Activated naive CD4-positive, alpha-beta T cell treated with anti-CD3 and anti-CD28 coated beads, Interleukin-2, amount 50 U/mL, for 24 hours (primary cell): ENCODE data around the gene SCN8A.
"Not testable (repeated sequence)": the region's sequence is repeated elsewhere in the genome, so short reads cannot be mapped to it uniquely, and the experiment has no call there.

Experiments
- H3K27ac Mint-ChIP-seq: one replicate; pipeline ENCODE4 v1.8.0; 2021; ENCODE audit warnings: mild to moderate bottlenecking, mixed read lengths
- H3K27me3 Mint-ChIP-seq: one replicate; pipeline ENCODE4 v1.8.0; 2021; ENCODE audit warnings: mixed read lengths
- H3K36me3 Mint-ChIP-seq: one replicate; pipeline ENCODE4 v1.8.0; 2021; ENCODE audit warnings: mixed read lengths
- H3K4me1 Mint-ChIP-seq: one replicate; pipeline ENCODE4 v1.8.0; 2021; ENCODE audit warnings: mixed read lengths
- H3K4me3 Mint-ChIP-seq: one replicate; pipeline ENCODE4 v1.8.0; 2021; ENCODE audit warnings: mild to moderate bottlenecking, mixed read lengths
- H3K9me3 Mint-ChIP-seq: one replicate; pipeline ENCODE4 v1.8.0; 2021; ENCODE audit warnings: mixed read lengths

Gene SCN8A

DNA sequence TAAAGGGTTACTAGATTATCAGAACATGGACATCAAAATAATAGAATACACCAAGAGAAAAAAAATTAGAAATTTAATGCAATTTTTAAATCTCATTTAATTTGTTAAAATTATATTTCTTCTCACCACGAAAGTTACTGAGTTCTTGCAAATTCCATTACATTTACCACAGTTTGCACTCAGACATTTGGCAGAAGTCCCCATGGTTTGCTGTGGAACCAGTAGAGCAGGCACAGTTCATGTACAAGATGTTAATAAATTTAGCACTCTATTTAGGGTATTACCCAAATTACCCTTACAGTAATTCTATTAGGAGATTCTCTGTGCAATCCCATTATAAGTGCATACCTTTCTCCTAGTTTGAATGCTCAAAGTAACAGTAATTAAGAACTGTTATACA, 9.7 kb downstream of the SCN8A start:
- Mint-ChIP-seq H3K27me3 (peaks cover 20% of the 10 kb centered on the region), H3K36me3 (no peaks in the 10 kb centered on the region), H3K27ac (no peak overlapping the region), H3K9me3 (no peaks in the 10 kb centered on the region), H3K4me3 (no peak overlapping the region), H3K4me1 (no peaks in the 10 kb centered on the region)

GRCh38 chr12:51601241-51601640, 10.2 kb downstream of the SCN8A start:
- Mint-ChIP-seq H3K4me3 (no peak overlapping the region), H3K9me3 (no peaks in the 10 kb centered on the region), H3K4me1 (no peaks in the 10 kb centered on the region), H3K27ac (no peak overlapping the region), H3K27me3 (peaks cover 18% of the 10 kb centered on the region), H3K36me3 (no peaks in the 10 kb centered on the region)

DNA sequence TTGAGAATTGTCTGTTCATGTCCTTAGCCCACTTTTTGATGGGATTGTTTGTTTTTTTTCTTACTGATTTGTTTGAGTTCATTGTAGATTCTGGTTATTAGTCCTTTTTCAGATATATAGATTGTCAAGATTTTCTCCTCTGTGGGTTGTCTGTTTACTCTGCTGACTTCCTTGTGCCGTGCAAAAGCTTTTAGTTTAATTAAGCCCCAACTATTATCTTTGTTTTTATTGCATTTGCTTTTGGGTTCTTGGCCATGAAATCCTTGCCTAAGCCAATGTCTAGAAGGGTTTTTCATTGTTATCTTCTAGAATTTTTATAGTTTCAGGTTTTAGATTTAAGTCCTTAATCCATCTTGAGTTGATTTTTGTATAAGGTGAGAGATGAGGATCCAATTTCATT, 14.9 kb downstream of the SCN8A start:
- H3K36me3 Mint-ChIP-seq, H3K9me3 Mint-ChIP-seq, H3K4me3 Mint-ChIP-seq, H3K27ac Mint-ChIP-seq, H3K27me3 Mint-ChIP-seq: not testable (repeated sequence)
- peaks cover 13% of the 10 kb centered on the region for H3K4me1 Mint-ChIP-seq

DNA sequence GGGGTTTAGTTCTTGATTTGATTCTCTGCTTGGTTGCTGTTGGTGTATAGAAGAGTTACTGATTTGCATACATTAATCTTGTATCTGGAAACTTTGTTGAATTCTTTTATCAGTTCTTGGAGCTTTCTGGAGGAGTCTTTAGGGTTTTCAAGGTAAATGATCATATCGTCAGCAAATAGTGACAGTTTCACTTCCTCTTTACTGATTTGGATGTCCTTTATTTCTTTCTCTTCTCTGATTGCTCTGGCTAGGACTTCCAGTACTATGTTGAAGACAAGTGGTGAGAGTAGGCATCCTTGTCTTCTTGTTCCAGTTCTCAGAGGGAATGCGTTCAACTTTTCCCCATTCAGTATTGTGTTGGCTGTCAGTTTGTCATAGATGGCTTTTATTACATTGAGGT, 16.2 kb downstream of the SCN8A start:
- H3K4me3 Mint-ChIP-seq, H3K27me3 Mint-ChIP-seq, H3K36me3 Mint-ChIP-seq, H3K27ac Mint-ChIP-seq, H3K9me3 Mint-ChIP-seq: not testable (repeated sequence)
- peaks cover 13% of the 10 kb centered on the region for H3K4me1 Mint-ChIP-seq

GRCh38 chr12:51620448-51620847, 29.4 kb downstream of the SCN8A start:
- no peak overlapping the region for H3K27ac Mint-ChIP-seq
- peaks cover 11% of the 10 kb centered on the region for H3K9me3 Mint-ChIP-seq

DNA sequence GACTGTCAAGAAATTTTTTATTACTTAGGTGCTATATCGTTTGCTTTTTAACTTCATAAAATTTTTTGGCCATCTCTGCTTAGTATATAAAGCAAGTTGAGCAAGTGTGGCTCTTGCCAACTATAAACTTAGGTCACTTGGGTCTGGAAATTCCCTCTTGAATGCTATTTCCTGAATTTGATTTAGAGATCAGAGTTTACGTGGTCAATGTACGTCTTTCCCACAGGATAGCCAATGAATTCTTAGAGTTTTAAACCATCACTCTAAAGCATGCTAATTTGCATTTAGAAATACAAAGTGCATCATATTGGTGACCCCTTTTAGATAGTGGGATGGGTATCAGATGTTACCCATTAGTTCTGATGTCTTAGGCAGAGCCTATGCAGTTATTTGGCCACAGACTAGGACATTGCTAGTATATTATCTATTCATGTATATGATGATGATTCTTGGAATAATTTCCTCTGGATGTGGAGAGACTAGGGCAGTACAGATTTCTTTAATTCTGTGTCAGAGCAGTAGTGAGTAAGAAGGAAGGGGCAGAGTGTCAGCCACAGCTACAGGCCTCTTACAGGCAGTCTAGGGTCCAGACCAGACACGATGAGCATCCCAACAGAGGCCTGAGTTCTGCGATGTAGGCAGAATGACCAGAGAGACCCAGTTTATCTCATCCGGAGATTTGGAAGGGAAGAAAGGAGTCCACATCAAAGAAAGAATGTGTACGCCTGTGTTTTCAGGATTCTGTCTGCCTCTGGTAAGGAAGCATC, 30.3 kb downstream of the SCN8A start:
- H3K27me3 Mint-ChIP-seq, result peaks cover 9% of the 10 kb centered on the region
- H3K27ac Mint-ChIP-seq, result no peak overlapping the region
- no peak overlapping the region for H3K4me3 Mint-ChIP-seq

More at GRCh38 chr12:51620448-51620847, 29.4 kb downstream of the SCN8A start:
- Mint-ChIP-seq H3K4me3 (no peak overlapping the region), H3K4me1 (no peaks in the 10 kb centered on the region), H3K36me3 (peaks cover 8% of the 10 kb centered on the region), H3K27me3 (peaks cover 7% of the 10 kb centered on the region)

GRCh38 chr12:51622564-51622963, 31.5 kb downstream of the SCN8A start:
- peaks cover 5% of the 10 kb centered on the region for H3K27me3 Mint-ChIP-seq
- H3K36me3 Mint-ChIP-seq, result peaks cover 1% of the 10 kb centered on the region
- H3K4me3 Mint-ChIP-seq, result no peak overlapping the region
- H3K27ac Mint-ChIP-seq, result no peak overlapping the region
- peaks cover 5% of the 10 kb centered on the region for H3K9me3 Mint-ChIP-seq
- no peaks in the 10 kb centered on the region for H3K4me1 Mint-ChIP-seq

More for the DNA sequence above, 30.3 kb downstream of the SCN8A start:
- Mint-ChIP-seq H3K36me3 (peaks cover 8% of the 10 kb centered on the region), H3K9me3 (peaks cover 11% of the 10 kb centered on the region), H3K4me1 (no peaks in the 10 kb centered on the region)

DNA sequence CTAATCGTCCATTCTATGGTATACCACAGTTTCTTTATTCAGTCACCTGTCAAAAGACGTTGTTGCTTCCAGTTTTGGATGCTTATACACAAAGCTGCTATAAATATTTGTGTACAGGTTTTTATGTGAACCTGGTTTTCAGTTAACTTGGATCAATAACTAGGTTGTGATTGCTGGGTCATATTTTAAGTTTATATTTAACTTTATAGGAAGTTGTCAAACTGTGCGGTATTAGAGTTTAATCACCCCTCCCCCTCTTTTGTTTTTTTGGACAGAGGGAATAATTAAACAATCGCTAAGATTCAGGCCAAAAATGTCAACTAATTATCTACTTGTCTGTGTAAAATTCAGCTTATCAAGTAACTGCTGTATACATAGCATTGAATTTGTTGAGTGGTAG, 34.3 kb downstream of the SCN8A start:
- no peak overlapping the region for H3K4me3 Mint-ChIP-seq
- H3K36me3 Mint-ChIP-seq, result no peaks in the 10 kb centered on the region
- no peaks in the 10 kb centered on the region for H3K9me3 Mint-ChIP-seq
- peaks cover 2% of the 10 kb centered on the region for H3K27me3 Mint-ChIP-seq
- H3K4me1 Mint-ChIP-seq, result no peaks in the 10 kb centered on the region
- no peak overlapping the region for H3K27ac Mint-ChIP-seq

- H3K36me3 Mint-ChIP-seq, result no peaks in the 10 kb centered on the region
Measured at GRCh38 chr12:51626115-51626514, 35.1 kb downstream of the SCN8A start.

GRCh38 chr12:51626629-51627028, 35.6 kb downstream of the SCN8A start:
- Mint-ChIP-seq H3K36me3 (no peaks in the 10 kb centered on the region), H3K4me1 (no peaks in the 10 kb centered on the region)

More at GRCh38 chr12:51626115-51626514, 35.1 kb downstream of the SCN8A start:
- Mint-ChIP-seq H3K4me1 (no peaks in the 10 kb centered on the region), H3K9me3 (no peaks in the 10 kb centered on the region), H3K4me3 (no peak overlapping the region), H3K27me3 (peaks cover 5% of the 10 kb centered on the region), H3K27ac (no peak overlapping the region)

GRCh38 chr12:51630256-51630880, 39.3 kb downstream of the SCN8A start:
- Mint-ChIP-seq H3K36me3 (no peaks in the 10 kb centered on the region), H3K4me3 (no peak overlapping the region), H3K27me3 (peaks cover 5% of the 10 kb centered on the region), H3K9me3 (no peaks in the 10 kb centered on the region), H3K4me1 (no peaks in the 10 kb centered on the region), H3K27ac (no peak overlapping the region)

More at GRCh38 chr12:51626629-51627028, 35.6 kb downstream of the SCN8A start:
- Mint-ChIP-seq H3K27ac (no peak overlapping the region), H3K4me3 (no peak overlapping the region), H3K9me3 (no peaks in the 10 kb centered on the region), H3K27me3 (peaks cover 5% of the 10 kb centered on the region)

DNA sequence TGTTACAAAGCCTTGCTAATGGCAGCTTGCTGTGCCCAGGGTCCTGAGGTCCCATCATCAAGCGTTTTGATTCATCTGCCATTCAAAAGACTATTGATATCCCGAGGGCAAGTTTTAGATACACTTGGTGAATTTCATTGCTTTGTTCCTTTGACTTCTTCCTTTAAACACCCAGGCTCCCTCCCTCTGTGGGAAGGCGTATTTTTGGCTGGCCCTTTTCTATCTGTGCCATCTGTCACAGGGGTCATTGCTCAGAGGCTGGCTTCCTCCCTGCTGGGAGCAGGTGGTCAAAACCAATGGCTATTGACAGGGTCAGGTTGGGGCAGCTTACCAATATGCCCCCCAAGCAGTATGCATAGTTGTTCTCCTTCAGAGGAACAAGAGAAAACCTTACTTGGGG, 40.0 kb downstream of the SCN8A start:
- peaks cover 3% of the 10 kb centered on the region for H3K27me3 Mint-ChIP-seq
- no peaks in the 10 kb centered on the region for H3K4me1 Mint-ChIP-seq
- H3K4me3 Mint-ChIP-seq, result no peak overlapping the region
- H3K9me3 Mint-ChIP-seq, result no peaks in the 10 kb centered on the region
- no peak overlapping the region for H3K27ac Mint-ChIP-seq
- H3K36me3 Mint-ChIP-seq, result no peaks in the 10 kb centered on the region

- H3K36me3 Mint-ChIP-seq, result no peaks in the 10 kb centered on the region
- H3K4me1 Mint-ChIP-seq, result no peaks in the 10 kb centered on the region
- H3K4me3 Mint-ChIP-seq, result no peak overlapping the region
- no peak overlapping the region for H3K27ac Mint-ChIP-seq
- no peaks in the 10 kb centered on the region for H3K9me3 Mint-ChIP-seq
- peaks cover 3% of the 10 kb centered on the region for H3K27me3 Mint-ChIP-seq
Measured at GRCh38 chr12:51631591-51631990, 40.6 kb downstream of the SCN8A start.

DNA sequence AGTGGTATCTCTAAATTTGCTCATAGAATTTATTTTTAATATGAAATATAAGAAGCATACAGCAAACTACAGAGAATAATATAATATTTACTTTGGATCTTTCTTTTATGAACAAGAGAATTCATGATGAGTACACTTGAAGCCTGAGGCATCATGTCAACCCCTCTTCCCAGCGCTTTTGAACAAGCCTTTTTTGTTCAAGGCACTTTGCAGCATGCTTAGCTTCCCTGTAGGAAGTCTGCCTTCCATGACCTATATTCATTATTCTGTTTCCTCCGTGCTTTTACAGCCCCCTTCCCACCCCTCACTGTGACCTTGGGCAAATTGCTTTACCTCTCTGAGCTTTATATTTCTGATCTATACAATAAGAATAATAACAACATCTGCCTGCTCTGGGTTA, 41.6 kb downstream of the SCN8A start:
- peaks cover 5% of the 10 kb centered on the region for H3K27me3 Mint-ChIP-seq
- no peak overlapping the region for H3K4me3 Mint-ChIP-seq
- H3K9me3 Mint-ChIP-seq, result peaks cover 6% of the 10 kb centered on the region
- H3K36me3 Mint-ChIP-seq, result peaks cover 3% of the 10 kb centered on the region
- H3K27ac Mint-ChIP-seq, result no peak overlapping the region
- H3K4me1 Mint-ChIP-seq, result no peaks in the 10 kb centered on the region

- H3K9me3 Mint-ChIP-seq, result peaks cover 11% of the 10 kb centered on the region
- H3K36me3 Mint-ChIP-seq, result peaks cover 9% of the 10 kb centered on the region
- peaks cover 6% of the 10 kb centered on the region for H3K27me3 Mint-ChIP-seq
- no peak overlapping the region for H3K4me3 Mint-ChIP-seq
- H3K27ac Mint-ChIP-seq, result no peak overlapping the region
- no peaks in the 10 kb centered on the region for H3K4me1 Mint-ChIP-seq
Measured at GRCh38 chr12:51635346-51635745, 44.3 kb downstream of the SCN8A start.

DNA sequence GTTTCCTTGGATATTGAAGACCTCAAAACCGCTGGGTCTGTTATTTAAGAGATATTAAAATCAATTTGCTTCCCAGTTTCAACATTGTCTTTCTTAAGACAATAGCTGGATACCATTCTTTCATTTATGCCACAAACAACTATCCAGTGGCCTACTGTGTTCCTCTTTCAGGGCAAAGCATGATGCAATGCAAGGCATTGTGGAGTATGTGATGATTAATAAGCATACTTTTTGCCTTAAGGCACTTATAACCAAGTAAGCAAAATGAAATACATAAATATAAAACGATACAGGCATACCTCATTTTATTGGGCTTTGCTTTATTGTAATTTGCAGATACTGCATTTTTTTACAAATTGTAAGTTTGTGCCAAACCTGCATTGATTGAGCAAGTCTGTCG, 45.5 kb downstream of the SCN8A start:
- H3K4me1 Mint-ChIP-seq, result no peaks in the 10 kb centered on the region
- H3K4me3 Mint-ChIP-seq, result no peak overlapping the region
- H3K36me3 Mint-ChIP-seq, result peaks cover 9% of the 10 kb centered on the region
- peaks cover 11% of the 10 kb centered on the region for H3K9me3 Mint-ChIP-seq
- no peak overlapping the region for H3K27ac Mint-ChIP-seq
- peaks cover 4% of the 10 kb centered on the region for H3K27me3 Mint-ChIP-seq
